Smooth muscle cell (in vitro differentiated cells): ENCODE data around the gene EPHB1. TPM values are rescaled to one million over a fixed set of nuclear protein-coding genes. Genes with fewer than 3 reads are reported as not detected.

Source experiments
- DNase-seq: peaks from one replicate; lab custom pipeline; 2025; ENCODE audit not compliant: unreplicated experiment; lab: John Stamatoyannopoulos, UW
- H2AFZ ChIP-seq: fragments of 200-600 bp; sonication (generic); 2 replicates; pipeline ENCODE4 v1.6.0; 2016; ENCODE audit warnings: antibody characterized with exemption, low read depth, mild to moderate bottlenecking
- H3F3A ChIP-seq: fragments of 200-600 bp; sonication (generic); 2 replicates; pipeline ENCODE4 v1.6.0; 2017; ENCODE audit warnings: antibody characterized with exemption, low read depth
- H3K27ac ChIP-seq: fragments of 200-600 bp; sonication (generic); 2 replicates; pipeline ENCODE4 v1.5.1; 2016; ENCODE audit warnings: low read depth, mild to moderate bottlenecking
- H3K27me3 ChIP-seq: fragments of 200-600 bp; sonication (generic); 2 replicates; pipeline ENCODE4 v1.6.1; 2016; ENCODE audit warnings: low read depth, mild to moderate bottlenecking
- H3K36me3 ChIP-seq: fragments of 200-600 bp; sonication (generic); 2 replicates; pipeline ENCODE4 v1.5.1; 2016; ENCODE audit warnings: low read depth
- H3K4me1 ChIP-seq: fragments of 200-600 bp; sonication (generic); 2 replicates; pipeline ENCODE4 v1.5.1; 2016; ENCODE audit warnings: low read depth
- H3K4me2 ChIP-seq: fragments of 200-600 bp; sonication (generic); 2 replicates; pipeline ENCODE4 v1.6.0; 2016; ENCODE audit warnings: mild to moderate bottlenecking
- H3K4me3 ChIP-seq: fragments of 200-600 bp; sonication (generic); 2 replicates; pipeline ENCODE4 v1.5.1; 2016; ENCODE audit warnings: mild to moderate bottlenecking
- H3K79me2 ChIP-seq: fragments of 200-600 bp; sonication (generic); 2 replicates; pipeline ENCODE4 v1.6.0; 2016; ENCODE audit warnings: low read depth, mild to moderate bottlenecking
- H3K9ac ChIP-seq: fragments of 200-600 bp; sonication (generic); 2 replicates; pipeline ENCODE4 v1.6.0; 2016; ENCODE audit warnings: low read depth
- H3K9me3 ChIP-seq: fragments of 200-600 bp; sonication (generic); replicated peaks from 2 replicates; pipeline ENCODE4 v1.5.1; 2016; ENCODE audit warnings: low read depth
- H4K20me1 ChIP-seq: fragments of 200-600 bp; sonication (generic); 2 replicates; pipeline ENCODE4 v1.6.0; 2016; ENCODE audit warnings: low read depth
- WGBS: methylation state at CpG from one replicate; pipeline ENCODE4 v1.1.7; 2016; ENCODE audit warnings: low lambda C conversion rate; 5-methylcytosine and 5-hydroxymethylcytosine counted together
- polyA plus RNA-seq: library from polyadenylated mRNA; unstranded; fragments of >200 nt; fragmentation: Nextera tagmentation; extraction: Ambion mirVana; gene quantifications from 2 replicates; pipeline ENCODE4 v1.2.1, GENCODE V29; 2016
- total RNA-seq: library from RNA; depleted of rRNA; stranded (reverse); fragments of >200 nt; gene quantifications from 2 replicates; pipeline ENCODE4 v1.2.3, GENCODE V29; 2014
- TF ChIP-seq, protein P1 (sequence below): fragments of 200-600 bp; sonication (generic); IDR thresholded peaks from 2 replicates; pipeline ENCODE4 v1.5.1; 2017; ENCODE audit warnings: borderline replicate concordance, mild to moderate bottlenecking, antibody characterized with exemption; ENCODE audit not compliant: insufficient read depth, poor library complexity, severe bottlenecking

Gene EPHB1
- total and polyA plus RNA-seq, 2 experiments from 2014 or later, result 2.5 to 2.6 TPM

- no peaks in the 10 kb centered on the region for H3K79me2 ChIP-seq
- H3K4me3 ChIP-seq, result no peak overlapping the region
- 74% methylated on average over 5 of the region's 5 CpGs for WGBS
- no peaks in the 10 kb centered on the region for H3K27me3 ChIP-seq
- no peaks in the 10 kb centered on the region for H3F3A ChIP-seq
- H3K9me3 ChIP-seq, result no peaks in the 10 kb centered on the region
- TF ChIP-seq, protein P1, sequence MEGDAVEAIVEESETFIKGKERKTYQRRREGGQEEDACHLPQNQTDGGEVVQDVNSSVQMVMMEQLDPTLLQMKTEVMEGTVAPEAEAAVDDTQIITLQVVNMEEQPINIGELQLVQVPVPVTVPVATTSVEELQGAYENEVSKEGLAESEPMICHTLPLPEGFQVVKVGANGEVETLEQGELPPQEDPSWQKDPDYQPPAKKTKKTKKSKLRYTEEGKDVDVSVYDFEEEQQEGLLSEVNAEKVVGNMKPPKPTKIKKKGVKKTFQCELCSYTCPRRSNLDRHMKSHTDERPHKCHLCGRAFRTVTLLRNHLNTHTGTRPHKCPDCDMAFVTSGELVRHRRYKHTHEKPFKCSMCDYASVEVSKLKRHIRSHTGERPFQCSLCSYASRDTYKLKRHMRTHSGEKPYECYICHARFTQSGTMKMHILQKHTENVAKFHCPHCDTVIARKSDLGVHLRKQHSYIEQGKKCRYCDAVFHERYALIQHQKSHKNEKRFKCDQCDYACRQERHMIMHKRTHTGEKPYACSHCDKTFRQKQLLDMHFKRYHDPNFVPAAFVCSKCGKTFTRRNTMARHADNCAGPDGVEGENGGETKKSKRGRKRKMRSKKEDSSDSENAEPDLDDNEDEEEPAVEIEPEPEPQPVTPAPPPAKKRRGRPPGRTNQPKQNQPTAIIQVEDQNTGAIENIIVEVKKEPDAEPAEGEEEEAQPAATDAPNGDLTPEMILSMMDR, result no peak
- H3K4me1 ChIP-seq, result peaks cover 7% of the 10 kb centered on the region
- H4K20me1 ChIP-seq, result no peaks in the 10 kb centered on the region
- no peak for DNase-seq
- H3K4me2 ChIP-seq, result no peak overlapping the region
- H3K36me3 ChIP-seq, result no peaks in the 10 kb centered on the region
- H2AFZ ChIP-seq, result no peak overlapping the region
- no peak overlapping the region for H3K9ac ChIP-seq
- no peak overlapping the region for H3K27ac ChIP-seq
Observed at GRCh38 chr3:135099734-135100355, 304.8 kb downstream of the EPHB1 start.

GRCh38 chr3:135100366-135100765 lies 305.3 kb downstream of the EPHB1 start:
- DNase-seq, result no peak
- Histone ChIP-seq H3K27me3 (no peaks in the 10 kb centered on the region), H3K9ac (no peak overlapping the region), H3K4me2 (no peak overlapping the region), H3K9me3 (no peaks in the 10 kb centered on the region), H3K4me3 (no peak overlapping the region), H3F3A (no peaks in the 10 kb centered on the region), H3K27ac (no peak overlapping the region), H4K20me1 (no peaks in the 10 kb centered on the region), H3K79me2 (no peaks in the 10 kb centered on the region), H3K4me1 (peaks cover 7% of the 10 kb centered on the region), H2AFZ (no peak overlapping the region), H3K36me3 (no peaks in the 10 kb centered on the region)
- WGBS, result 45% methylated on average over 2 of the region's 2 CpGs
- TF ChIP-seq, protein P1, result no peak

- Histone ChIP-seq H2AFZ (no peak overlapping the region), H3K4me2 (no peak overlapping the region), H3F3A (no peaks in the 10 kb centered on the region), H3K79me2 (no peaks in the 10 kb centered on the region), H3K27ac (no peak overlapping the region), H3K27me3 (no peaks in the 10 kb centered on the region), H3K4me1 (peaks cover 7% of the 10 kb centered on the region), H3K9ac (no peak overlapping the region), H4K20me1 (no peaks in the 10 kb centered on the region), H3K9me3 (no peaks in the 10 kb centered on the region), H3K36me3 (no peaks in the 10 kb centered on the region), H3K4me3 (no peak overlapping the region)
- DNase-seq, result no peak
- TF ChIP-seq, protein P1, result no peak
- WGBS, result 26% methylated on average over 3 of the region's 3 CpGs
Observed at GRCh38 chr3:135103917-135104316, 308.9 kb downstream of the EPHB1 start.

GRCh38 chr3:135106445-135106844 lies 311.4 kb downstream of the EPHB1 start:
- Histone ChIP-seq H3K36me3 (no peaks in the 10 kb centered on the region), H4K20me1 (no peaks in the 10 kb centered on the region), H3K9me3 (no peaks in the 10 kb centered on the region), H2AFZ (no peak overlapping the region), H3K9ac (no peak overlapping the region), H3F3A (no peaks in the 10 kb centered on the region), H3K4me2 (no peak overlapping the region), H3K27ac (no peak overlapping the region), H3K4me1 (peaks cover 7% of the 10 kb centered on the region), H3K4me3 (no peak overlapping the region), H3K27me3 (no peaks in the 10 kb centered on the region), H3K79me2 (no peaks in the 10 kb centered on the region)
- WGBS, result 72% methylated on average over 8 of the region's 8 CpGs
- TF ChIP-seq, protein P1, result no peak
- DNase-seq, result no peak
